COLO668 (cell line): Measurements from ENCODE around the gene STAU1.
"Not testable (repeated sequence)": the region's sequence is repeated elsewhere in the genome, so short reads cannot be mapped to it uniquely, and the experiment has no call there.

Source experiments
- DNase-seq: peaks from one replicate; lab custom pipeline; 2025; ENCODE audit not compliant: unreplicated experiment; lab: John Stamatoyannopoulos, UW

STAU1 gene

DNA sequence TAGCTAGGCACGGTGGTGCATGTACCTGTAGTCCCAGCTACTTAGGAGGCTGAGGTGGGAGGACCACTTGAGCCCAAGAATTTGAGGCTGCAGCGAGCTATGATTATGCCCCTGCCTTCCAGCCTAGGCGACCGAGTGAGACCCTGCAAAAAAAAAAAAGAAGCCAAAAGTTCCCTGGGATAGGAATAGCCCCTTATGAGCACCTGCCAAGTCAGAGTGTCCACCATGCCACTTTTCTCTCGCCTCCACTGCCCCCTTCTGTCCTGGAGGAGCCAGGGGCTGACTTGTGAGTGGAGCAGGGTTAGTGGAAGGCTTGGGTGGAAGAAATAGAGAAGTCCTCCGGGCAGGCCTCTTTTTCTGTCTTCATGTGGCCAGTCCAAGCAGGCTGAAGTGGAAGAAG, 18.9 kb upstream of the STAU1 start:
- no peak for DNase-seq

GRCh38 chr20:49203746-49204145, 15.6 kb upstream of the STAU1 start:
- no peak for DNase-seq

DNA sequence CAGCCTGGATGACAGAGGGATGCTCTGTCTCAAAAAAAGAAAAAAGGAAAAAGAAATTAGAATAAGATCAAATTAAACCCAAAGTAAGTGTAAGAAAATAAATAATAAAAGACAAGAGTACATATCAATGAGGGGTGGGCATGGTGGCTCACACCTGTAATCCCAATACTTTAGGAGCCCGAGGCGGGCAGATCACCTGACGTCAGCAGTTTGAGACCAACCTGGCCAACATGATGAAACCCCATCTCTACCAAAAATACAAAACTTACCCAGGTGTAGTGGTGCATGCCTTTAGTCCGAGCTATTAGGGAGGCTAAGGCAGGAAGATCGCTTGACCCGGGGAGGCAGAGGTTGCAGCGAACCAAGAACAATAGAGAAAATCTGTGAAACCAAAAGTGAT, 14.9 kb upstream of the STAU1 start:
- no peak for DNase-seq

DNA sequence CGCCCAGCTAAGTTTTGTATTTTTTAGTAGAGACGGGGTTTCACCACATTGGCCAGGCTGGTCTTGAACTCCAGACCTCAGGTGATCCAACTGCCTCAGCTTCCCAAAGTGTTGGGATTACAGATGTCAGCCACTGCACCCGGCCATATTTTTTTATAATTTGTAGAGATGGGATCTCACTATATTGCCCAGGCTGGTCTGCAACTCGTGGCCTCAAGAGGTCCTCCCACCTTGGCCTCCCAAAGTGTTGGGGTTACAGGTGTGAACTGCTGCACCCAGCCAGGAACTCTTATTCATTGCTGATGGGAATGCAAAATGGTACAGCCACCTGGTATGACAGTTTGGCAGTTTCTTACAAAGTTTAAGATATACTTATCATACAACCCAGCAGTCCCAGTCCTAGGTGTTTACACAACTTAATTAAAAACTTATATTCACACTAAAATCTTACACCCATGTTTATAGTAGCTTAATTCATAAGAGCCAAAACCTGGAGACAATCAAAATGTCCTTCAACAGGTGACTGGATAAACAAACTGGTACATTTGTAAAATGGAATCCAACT, 11.7 kb upstream of the STAU1 start:
- DNase-seq = no peak

DNA sequence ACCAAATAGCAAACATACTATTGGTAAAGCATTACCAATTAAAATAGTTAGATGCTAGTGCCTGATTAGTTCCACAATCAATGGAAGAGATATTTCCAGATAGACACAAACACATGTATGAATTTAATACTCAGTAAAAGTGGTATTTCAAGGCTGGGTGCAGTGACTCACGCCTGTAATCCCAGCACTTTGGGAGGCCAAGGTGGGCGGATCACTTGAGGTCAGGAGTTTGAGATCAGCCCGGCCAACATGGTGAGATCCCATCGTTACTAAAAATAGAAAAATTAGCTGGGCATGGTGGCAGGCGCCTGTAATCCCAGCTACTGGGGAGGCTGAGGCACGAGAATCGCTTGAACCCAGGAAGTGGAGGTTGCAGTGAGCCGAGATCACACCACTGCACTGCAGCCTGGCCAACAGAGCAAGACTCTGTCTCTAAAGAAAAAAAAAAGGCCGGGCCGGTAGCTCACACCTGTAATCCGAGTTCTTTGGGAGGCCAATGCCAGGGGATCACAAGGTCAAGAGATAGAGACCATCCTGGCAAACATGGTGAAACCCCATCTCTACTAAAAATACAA, 4.9 kb upstream of the STAU1 start:
- DNase-seq = not testable (repeated sequence)

GRCh38 chr20:49187330-49187850, 744 bp downstream of the STAU1 start:
- no peak for DNase-seq

DNA sequence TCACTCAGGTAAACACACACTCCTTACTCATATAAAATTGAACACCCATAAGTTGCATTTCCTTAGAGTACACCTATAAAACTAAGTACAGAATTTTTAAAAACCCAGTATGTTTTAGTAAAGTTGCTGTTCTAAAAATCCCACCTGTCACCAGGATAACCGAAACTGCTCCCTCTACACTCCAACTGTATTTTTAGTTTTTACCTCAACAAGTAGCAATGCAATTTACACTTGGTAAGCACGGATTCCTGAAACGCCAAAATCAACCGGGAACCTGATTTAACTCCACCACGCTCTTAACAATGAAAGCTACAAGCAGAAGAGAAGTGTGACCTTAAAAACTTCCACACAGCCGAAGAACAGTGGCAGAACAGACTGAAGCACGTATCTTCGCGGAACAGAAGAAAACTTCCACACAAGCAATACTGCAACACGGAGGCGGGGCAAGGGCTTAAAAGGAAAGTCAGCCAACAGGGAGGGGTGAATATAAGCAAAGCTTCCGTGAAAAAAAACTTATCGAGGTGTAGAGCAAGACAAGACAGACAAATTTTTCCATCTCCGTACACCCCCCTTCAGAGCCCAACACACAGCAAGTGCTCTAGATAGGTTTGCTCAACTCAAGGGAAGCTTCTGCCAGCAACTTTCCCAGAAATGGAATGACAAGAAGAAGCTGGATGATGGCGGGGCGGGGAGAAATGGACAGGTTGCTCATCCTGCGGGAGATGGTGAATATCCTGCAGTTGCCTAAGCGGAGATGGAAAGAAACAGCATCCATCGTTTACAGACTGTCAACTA, 1.4 kb downstream of the STAU1 start:
- peak; percentile 36 for DNase-seq

GRCh38 chr20:49185071-49185761, 2.9 kb downstream of the STAU1 start:
- DNase-seq = no peak

- DNase-seq = no peak
These were observed 3.5 kb downstream of the STAU1 start for GRCh38 chr20:49184691-49185070.

DNA sequence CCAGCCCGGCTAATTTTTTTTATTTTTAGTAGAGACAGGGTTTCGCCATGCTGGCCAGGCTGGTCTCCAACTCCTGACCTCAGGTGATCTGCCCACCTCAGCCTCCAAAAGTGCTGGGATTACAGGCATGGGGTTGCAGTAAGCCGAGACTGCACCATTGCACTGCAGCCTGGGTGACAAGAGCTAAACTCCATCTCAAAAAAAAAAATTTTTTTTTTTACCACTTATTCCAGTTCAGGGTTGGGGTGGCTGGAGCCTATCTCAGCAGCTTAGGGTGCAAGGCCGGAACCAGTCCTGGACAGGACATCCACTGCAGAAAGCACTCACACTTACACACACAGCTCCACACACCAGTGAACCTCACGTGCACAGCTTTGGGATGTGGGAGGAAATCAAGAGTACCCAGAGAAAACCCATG, 4.0 kb downstream of the STAU1 start:
- DNase-seq = not testable (repeated sequence)

DNA sequence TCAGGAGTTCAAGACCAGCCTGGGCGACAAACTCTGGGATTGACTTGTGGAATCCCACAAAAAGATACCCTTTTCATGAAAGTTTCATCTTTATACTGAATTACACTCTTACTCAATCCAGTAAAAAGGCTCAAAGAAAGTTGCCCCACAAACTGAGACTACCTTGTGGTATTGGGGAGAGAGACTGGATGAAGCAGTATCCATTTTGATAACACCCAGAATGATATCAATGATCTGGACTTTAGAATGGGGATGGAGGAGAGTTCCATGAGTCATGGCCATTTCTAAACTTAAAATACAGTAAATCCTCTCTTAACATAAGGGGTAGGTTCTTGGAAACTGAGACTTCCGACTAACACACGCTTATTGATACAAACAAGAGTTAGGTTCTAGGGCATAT, 4.7 kb downstream of the STAU1 start:
- no peak for DNase-seq

GRCh38 chr20:49181265-49181877, 6.8 kb downstream of the STAU1 start:
- no peak for DNase-seq

- no peak for DNase-seq
These were observed 8.5 kb downstream of the STAU1 start for GRCh38 chr20:49179368-49180277.

- no peak for DNase-seq
These were observed 14.0 kb downstream of the STAU1 start for GRCh38 chr20:49174183-49174582.

DNA sequence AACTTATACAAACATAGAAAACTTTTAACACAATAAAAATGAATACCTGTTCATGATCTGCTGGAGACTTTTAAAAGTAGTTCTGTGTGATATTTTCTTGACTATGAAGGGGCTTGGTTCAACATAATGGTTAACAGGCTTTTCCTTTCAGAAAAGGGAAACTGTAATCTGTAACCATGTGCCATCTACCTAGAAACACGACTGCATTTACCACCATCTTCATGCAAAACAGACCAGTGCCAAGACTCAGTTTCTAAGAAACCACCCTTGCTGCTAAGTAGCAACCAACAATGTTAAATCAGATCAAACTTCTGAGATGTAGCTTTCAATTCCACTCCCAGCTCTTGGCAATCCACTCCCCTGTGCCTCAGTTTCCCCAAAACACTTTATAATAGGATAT, 15.7 kb downstream of the STAU1 start:
- DNase-seq = no peak

GRCh38 chr20:49171909-49172308, 16.2 kb downstream of the STAU1 start:
- no peak for DNase-seq

DNA sequence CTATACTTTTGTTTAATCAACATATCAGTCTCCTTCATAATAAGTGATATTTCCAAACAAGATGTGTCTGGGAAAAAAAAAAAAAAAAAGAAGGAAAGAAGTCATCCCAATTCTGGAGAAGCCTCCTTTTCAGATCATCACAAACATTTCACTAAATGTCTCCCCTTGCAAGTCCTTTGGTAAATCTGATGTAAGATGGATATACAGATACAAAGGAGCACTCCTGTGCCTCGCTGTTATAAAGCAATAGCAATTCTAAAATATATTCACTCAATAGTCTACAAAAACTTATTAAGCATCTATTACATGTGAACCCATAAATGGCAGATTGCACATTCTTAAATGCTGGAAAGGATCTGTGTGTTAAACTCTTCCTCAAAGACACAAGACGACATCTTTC, 17.4 kb downstream of the STAU1 start:
- no peak for DNase-seq

GRCh38 chr20:49169547-49169946, 18.6 kb downstream of the STAU1 start:
- no peak for DNase-seq

DNA sequence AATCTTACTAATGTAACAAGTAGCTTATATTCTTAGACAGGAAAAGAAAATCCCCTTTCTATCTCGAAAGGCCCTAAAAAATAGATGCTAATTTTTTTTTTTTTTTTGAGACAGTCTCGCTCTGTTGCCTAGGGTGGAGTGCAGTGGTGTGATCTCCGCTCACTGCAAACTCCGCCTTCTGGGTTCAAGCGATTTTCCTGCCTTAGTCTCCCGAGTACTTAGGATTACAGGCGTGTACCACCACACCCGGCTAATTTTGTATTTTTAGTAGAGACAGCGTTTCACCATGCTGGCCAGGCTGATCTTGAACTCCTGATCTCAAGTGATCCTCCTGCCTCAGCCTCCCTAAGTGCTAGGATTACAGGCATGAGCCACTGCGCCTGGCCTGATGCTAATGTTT, 19.3 kb downstream of the STAU1 start:
- not testable (repeated sequence) for DNase-seq

GRCh38 chr20:49167811-49168507, 20.2 kb downstream of the STAU1 start:
- DNase-seq = no peak
